WTC11 (cell line): ENCODE measurements around the gene SRM. TPM values are rescaled to one million over a fixed set of nuclear protein-coding genes. Genes with fewer than 3 reads are reported as not detected.
A peak's percentile ranks its signal among the peaks of the same experiment; 100 is the strongest.

Experiments
- ATF1 ChIP-seq: sonication (generic); formaldehyde crosslinking; IDR thresholded peaks from 2 replicates; pipeline ENCODE4 v1.8.1; 2023; ENCODE audit warnings: mild to moderate bottlenecking, moderate library complexity, missing genetic modification reagents
- CREB1 ChIP-seq: sonication (generic); formaldehyde crosslinking; IDR thresholded peaks from 2 replicates; pipeline ENCODE4 v1.8.0; 2023; ENCODE audit warnings: mild to moderate bottlenecking, missing genetic modification reagents
- CREM ChIP-seq: sonication (generic); formaldehyde crosslinking; IDR thresholded peaks from 2 replicates; pipeline ENCODE4 v1.8.1; 2022; ENCODE audit warnings: mild to moderate bottlenecking, missing genetic modification reagents, moderate library complexity
- E2F5 ChIP-seq: sonication (generic); formaldehyde crosslinking; IDR thresholded peaks from 2 replicates; pipeline ENCODE4 v1.8.1; 2022; ENCODE audit warnings: mild to moderate bottlenecking, moderate library complexity, missing genetic modification reagents
- ELF4 ChIP-seq: sonication (generic); formaldehyde crosslinking; IDR thresholded peaks from 2 replicates; pipeline ENCODE4 v1.8.1; 2022; ENCODE audit warnings: low read depth, mild to moderate bottlenecking, moderate library complexity, missing genetic modification reagents
- GABPB1 ChIP-seq: sonication (generic); formaldehyde crosslinking; IDR thresholded peaks from 2 replicates; pipeline ENCODE4 v1.8.1; 2023; ENCODE audit warnings: mild to moderate bottlenecking, missing genetic modification reagents
- IRF2 ChIP-seq: sonication (generic); formaldehyde crosslinking; IDR thresholded peaks from 2 replicates; pipeline ENCODE4 v1.8.0; 2022; ENCODE audit warnings: low read depth, missing genetic modification reagents, borderline replicate concordance
- KAT7 ChIP-seq: sonication (generic); formaldehyde crosslinking; IDR thresholded peaks from 2 replicates; pipeline ENCODE4 v1.8.1; 2023; ENCODE audit warnings: missing genetic modification reagents, mild to moderate bottlenecking, borderline replicate concordance
- MYBL2 ChIP-seq: sonication (generic); formaldehyde crosslinking; IDR thresholded peaks from 2 replicates; pipeline ENCODE4 v1.8.1; 2023; ENCODE audit warnings: mild to moderate bottlenecking, moderate library complexity, missing genetic modification reagents
- NFATC4 ChIP-seq: fragments of 250-450 bp; sonication (Bioruptor Pico); IDR thresholded peaks from 2 replicates; pipeline ENCODE4 v1.9.0; 2021; ENCODE audit warnings: mild to moderate bottlenecking
- NR2C2 ChIP-seq: sonication (generic); formaldehyde crosslinking; IDR thresholded peaks from 2 replicates; pipeline ENCODE4 v1.8.0; 2022; ENCODE audit warnings: mild to moderate bottlenecking, missing genetic modification reagents
- NR3C1 ChIP-seq: sonication (generic); formaldehyde crosslinking; conservative IDR thresholded peaks from 2 replicates; pipeline ENCODE4 v1.8.1; 2023; ENCODE audit warnings: low read depth, mild to moderate bottlenecking, missing genetic modification reagents
- RORB ChIP-seq: fragments of 250-450 bp; sonication (Bioruptor Pico); IDR thresholded peaks from 2 replicates; pipeline ENCODE4 v1.9.0; 2021; ENCODE audit warnings: mild to moderate bottlenecking
- TCF7 ChIP-seq: sonication (generic); formaldehyde crosslinking; IDR thresholded peaks from 2 replicates; pipeline ENCODE4 v1.8.0; 2022; ENCODE audit warnings: mild to moderate bottlenecking, low read depth, missing genetic modification reagents, moderate library complexity
- TEAD1 ChIP-seq: sonication (generic); formaldehyde crosslinking; IDR thresholded peaks from 2 replicates; pipeline ENCODE4 v1.8.0; 2022; ENCODE audit warnings: mild to moderate bottlenecking, missing genetic modification reagents
- ZBTB43 ChIP-seq: sonication (generic); formaldehyde crosslinking; IDR thresholded peaks from 2 replicates; pipeline ENCODE4 v1.8.1; 2023; ENCODE audit warnings: mild to moderate bottlenecking, missing genetic modification reagents
- ZNF396 ChIP-seq: fragments of 250-450 bp; sonication (Bioruptor Pico); IDR thresholded peaks from 2 replicates; pipeline ENCODE4 v1.8.0; 2021; ENCODE audit warnings: mild to moderate bottlenecking, moderate library complexity, borderline replicate concordance
- ZNF512 ChIP-seq: sonication (generic); formaldehyde crosslinking; IDR thresholded peaks from 2 replicates; pipeline ENCODE4 v1.8.1; 2022; ENCODE audit warnings: missing genetic modification reagents, borderline replicate concordance
- ZSCAN18 ChIP-seq: fragments of 250-450 bp; sonication (Bioruptor Pico); IDR thresholded peaks from 2 replicates; pipeline ENCODE4 v2.1.2; 2022; ENCODE audit warnings: mild to moderate bottlenecking, moderate library complexity
- total RNA-seq: library from RNA; stranded (reverse); gene quantifications from 3 replicates; pipeline ENCODE4 v1.2.3, GENCODE V29; 2021
- TF ChIP-seq, protein P1 (sequence below): fragments of 250-450 bp; sonication (Bioruptor Pico); IDR thresholded peaks from 2 replicates; pipeline ENCODE4 v1.9.0; 2021; ENCODE audit warnings: moderate library complexity, mild to moderate bottlenecking, inconsistent platforms, borderline replicate concordance
- TF ChIP-seq, protein P2 (sequence below): sonication (generic); formaldehyde crosslinking; IDR thresholded peaks from 2 replicates; pipeline ENCODE4 v1.8.0; 2022; ENCODE audit warnings: mild to moderate bottlenecking, missing genetic modification reagents
- TF ChIP-seq, protein P3 (sequence below): sonication (generic); formaldehyde crosslinking; IDR thresholded peaks from 2 replicates; pipeline ENCODE4 v1.8.1; 2023; ENCODE audit warnings: mild to moderate bottlenecking, moderate library complexity, missing genetic modification reagents
- TF ChIP-seq, protein P4 (sequence below): fragments of 250-450 bp; sonication (Bioruptor Pico); IDR thresholded peaks from 2 replicates; pipeline ENCODE4 v1.8.0; 2021; ENCODE audit warnings: mild to moderate bottlenecking
- TF ChIP-seq, protein P5 (sequence below): sonication (generic); formaldehyde crosslinking; IDR thresholded peaks from 2 replicates; pipeline ENCODE4 v1.8.1; 2022; ENCODE audit warnings: low read depth, missing genetic modification reagents, borderline replicate concordance

SRM gene
- total RNA-seq, 1 experiment from 2014 or later = 200 TPM

- TF ChIP-seq E2F5 (CRISPR knock-in tag) (no peak; the same call in 1 of the 2 replicates), ATF1 (0 out of 2 replicates have a peak, but pooled peaks have one; percentile 75), CREM (CRISPR knock-in tag) (peak; percentile 38), NR3C1 (CRISPR knock-in tag) (no peak), MYBL2 (CRISPR knock-in tag) (peak; percentile 64; the same call in 1 of the 2 replicates), NFATC4 (CRISPR knock-in tag) (no peak), IRF2 (CRISPR knock-in tag) (no peak), ZNF512 (no peak), ZNF396 (no peak), NR2C2 (CRISPR knock-in tag) (no peak), CREB1 (CRISPR knock-in tag) (no peak), GABPB1 (CRISPR knock-in tag) (0 out of 2 replicates have a peak, but pooled peaks have one; percentile 45), ELF4 (CRISPR knock-in tag) (no peak), TCF7 (CRISPR knock-in tag) (no peak), RORB (no peak), ZBTB43 (no peak), KAT7 (CRISPR knock-in tag) (no peak), TEAD1 (CRISPR knock-in tag) (no peak), ZSCAN18 (CRISPR knock-in tag) (no peak)
- TF ChIP-seq, protein P1, sequence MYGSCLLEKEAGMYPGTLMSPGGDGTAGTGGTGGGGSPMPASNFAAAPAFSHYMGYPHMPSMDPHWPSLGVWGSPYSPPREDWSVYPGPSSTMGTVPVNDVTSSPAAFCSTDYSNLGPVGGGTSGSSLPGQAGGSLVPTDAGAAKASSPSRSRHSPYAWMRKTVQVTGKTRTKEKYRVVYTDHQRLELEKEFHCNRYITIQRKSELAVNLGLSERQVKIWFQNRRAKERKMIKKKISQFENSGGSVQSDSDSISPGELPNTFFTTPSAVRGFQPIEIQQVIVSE (CRISPR knock-in tag) = no peak
- TF ChIP-seq, protein P2, sequence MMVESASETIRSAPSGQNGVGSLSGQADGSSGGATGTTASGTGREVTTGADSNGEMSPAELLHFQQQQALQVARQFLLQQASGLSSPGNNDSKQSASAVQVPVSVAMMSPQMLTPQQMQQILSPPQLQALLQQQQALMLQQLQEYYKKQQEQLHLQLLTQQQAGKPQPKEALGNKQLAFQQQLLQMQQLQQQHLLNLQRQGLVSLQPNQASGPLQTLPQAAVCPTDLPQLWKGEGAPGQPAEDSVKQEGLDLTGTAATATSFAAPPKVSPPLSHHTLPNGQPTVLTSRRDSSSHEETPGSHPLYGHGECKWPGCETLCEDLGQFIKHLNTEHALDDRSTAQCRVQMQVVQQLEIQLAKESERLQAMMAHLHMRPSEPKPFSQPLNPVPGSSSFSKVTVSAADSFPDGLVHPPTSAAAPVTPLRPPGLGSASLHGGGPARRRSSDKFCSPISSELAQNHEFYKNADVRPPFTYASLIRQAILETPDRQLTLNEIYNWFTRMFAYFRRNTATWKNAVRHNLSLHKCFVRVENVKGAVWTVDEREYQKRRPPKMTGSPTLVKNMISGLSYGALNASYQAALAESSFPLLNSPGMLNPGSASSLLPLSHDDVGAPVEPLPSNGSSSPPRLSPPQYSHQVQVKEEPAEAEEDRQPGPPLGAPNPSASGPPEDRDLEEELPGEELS = peak; percentile 57; the same call in 1 of the 2 replicates
- TF ChIP-seq, protein P3, sequence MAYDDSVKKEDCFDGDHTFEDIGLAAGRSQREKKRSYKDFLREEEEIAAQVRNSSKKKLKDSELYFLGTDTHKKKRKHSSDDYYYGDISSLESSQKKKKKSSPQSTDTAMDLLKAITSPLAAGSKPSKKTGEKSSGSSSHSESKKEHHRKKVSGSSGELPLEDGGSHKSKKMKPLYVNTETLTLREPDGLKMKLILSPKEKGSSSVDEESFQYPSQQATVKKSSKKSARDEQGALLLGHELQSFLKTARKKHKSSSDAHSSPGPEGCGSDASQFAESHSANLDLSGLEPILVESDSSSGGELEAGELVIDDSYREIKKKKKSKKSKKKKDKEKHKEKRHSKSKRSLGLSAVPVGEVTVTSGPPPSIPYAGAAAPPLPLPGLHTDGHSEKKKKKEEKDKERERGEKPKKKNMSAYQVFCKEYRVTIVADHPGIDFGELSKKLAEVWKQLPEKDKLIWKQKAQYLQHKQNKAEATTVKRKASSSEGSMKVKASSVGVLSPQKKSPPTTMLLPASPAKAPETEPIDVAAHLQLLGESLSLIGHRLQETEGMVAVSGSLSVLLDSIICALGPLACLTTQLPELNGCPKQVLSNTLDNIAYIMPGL = peak; percentile 90
- TF ChIP-seq, protein P4, sequence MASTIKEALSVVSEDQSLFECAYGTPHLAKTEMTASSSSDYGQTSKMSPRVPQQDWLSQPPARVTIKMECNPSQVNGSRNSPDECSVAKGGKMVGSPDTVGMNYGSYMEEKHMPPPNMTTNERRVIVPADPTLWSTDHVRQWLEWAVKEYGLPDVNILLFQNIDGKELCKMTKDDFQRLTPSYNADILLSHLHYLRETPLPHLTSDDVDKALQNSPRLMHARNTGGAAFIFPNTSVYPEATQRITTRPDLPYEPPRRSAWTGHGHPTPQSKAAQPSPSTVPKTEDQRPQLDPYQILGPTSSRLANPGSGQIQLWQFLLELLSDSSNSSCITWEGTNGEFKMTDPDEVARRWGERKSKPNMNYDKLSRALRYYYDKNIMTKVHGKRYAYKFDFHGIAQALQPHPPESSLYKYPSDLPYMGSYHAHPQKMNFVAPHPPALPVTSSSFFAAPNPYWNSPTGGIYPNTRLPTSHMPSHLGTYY (CRISPR knock-in tag) = no peak
- TF ChIP-seq, protein P5, sequence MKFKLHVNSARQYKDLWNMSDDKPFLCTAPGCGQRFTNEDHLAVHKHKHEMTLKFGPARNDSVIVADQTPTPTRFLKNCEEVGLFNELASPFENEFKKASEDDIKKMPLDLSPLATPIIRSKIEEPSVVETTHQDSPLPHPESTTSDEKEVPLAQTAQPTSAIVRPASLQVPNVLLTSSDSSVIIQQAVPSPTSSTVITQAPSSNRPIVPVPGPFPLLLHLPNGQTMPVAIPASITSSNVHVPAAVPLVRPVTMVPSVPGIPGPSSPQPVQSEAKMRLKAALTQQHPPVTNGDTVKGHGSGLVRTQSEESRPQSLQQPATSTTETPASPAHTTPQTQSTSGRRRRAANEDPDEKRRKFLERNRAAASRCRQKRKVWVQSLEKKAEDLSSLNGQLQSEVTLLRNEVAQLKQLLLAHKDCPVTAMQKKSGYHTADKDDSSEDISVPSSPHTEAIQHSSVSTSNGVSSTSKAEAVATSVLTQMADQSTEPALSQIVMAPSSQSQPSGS (CRISPR knock-in tag) = no peak
These were observed 39.7 kb upstream of the SRM start, which contains the start of gene EXOSC10 (continued) for GRCh38 chr1:11099310-11100148.
